Ammon's horn (tissue), 1 donor: ENCODE measurements around the gene CREBBP.
"Not testable (repeated sequence)": the region's sequence is repeated elsewhere in the genome, so short reads cannot be mapped to it uniquely, and the experiment has no call there.

Experiments
- DNase-seq: peaks from one replicate; pipeline ENCODE4 v3.0.0-alpha.2; 2016; ENCODE audit warnings: low spot score

Gene CREBBP

DNA sequence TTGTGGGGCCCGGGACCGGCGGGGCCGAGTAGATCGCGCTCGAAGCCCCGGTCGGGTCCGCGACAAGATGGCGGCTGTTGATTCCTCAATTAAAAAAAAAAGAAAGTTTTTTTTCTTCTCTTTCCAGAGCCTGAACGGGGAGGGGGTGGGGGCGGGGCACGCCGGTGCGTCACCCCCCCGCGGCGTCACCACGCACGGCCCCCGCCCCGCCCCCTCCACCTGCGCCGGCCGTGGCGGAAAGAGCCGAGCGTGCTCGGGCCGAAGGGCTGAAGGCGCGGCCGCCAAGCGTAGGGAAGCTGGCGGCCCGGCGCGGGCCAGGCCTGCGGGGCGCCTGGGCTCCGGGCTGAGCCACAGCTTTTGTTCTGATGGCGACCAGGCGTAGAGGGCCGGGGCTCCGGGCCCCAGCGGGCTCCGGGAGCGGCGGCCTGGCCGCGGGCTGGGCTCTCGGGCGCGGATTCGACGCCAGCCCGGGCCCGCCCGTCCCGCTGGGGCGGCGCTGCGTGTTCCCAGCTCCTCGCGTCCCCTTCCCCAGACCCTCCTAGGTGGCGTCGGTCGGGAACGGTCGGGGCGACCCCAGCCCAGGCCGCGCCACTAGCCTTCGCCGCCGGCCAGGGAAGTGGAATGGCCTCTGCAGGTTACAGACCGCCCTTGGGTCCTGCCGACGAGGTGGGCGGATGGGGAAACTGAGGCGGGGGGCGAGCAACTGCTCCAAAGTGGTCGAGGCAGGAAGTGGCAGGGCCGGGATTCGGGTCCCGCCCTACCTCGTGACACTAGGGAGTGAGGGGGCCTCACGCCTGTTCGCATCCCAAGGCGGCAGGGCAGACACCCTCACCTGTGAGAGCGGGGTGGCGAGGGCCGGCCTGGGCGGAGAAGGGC lies at the start of gene CREBBP:
Gene CREBBP (minus strand): TSS at position 91 of the 876 bp plus-strand sequence. CDS start 797 bp downstream, outside the sequence.
- DNase-seq: peak; percentile 88

DNA sequence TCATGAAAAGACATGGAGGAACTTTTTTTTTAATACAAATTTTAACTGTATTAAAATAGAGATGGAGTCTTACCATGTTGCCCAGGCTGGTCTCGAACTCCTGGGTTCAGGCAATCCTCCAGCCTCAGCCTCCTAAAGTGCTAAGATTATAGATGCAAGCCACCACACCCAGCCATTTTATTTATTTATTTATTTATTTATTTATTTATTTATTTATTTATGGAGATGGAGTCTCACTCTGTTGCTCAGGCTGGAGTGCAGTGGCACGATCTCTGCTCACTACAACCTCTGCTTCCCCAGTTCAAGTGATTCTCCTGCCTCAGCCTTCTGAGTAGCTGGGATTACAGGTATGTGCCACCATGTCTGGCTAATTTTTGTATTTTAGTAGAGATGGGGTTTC lies 46.6 kb upstream of the CREBBP start:
- DNase-seq: not testable (repeated sequence)

DNA sequence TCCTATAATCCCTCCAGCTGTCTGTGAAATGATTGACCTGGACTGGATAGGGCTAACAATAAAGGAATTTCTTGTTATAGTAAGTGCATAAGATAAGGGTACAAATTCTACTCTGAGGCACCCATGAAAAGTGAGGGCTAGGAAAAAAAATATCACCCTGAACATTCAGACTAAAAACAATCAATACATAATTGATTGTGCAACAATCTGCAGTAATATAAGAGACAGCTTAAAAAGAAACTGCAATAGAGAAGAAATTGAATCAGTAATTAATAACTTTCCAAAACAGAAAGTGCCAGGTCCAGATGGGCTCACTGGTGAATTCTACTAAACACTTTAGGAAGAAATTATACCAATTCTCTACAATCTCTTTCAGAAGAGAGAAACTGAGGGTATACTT lies 44.2 kb upstream of the CREBBP start:
- no peak for DNase-seq

DNA sequence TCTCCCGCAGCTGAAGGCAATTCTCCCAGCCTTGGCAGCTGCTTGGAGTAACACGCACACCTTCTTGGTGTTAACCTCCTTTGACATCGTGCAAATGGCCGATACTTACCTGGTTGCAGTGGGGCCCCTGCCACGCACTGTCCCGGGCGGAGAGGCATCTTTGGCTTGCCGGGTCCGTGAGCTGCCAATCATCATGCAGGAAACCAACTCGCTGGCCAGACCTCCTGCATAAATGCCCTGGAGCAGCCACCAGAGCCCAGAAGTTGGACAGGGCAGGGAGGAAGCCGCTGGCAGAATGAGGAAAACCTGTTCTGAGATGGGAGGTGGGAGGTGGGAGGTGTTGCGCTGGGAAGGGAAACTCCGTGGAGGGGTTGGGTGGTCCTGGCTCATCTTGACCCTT lies 41.7 kb upstream of the CREBBP start:
- DNase-seq: no peak

DNA sequence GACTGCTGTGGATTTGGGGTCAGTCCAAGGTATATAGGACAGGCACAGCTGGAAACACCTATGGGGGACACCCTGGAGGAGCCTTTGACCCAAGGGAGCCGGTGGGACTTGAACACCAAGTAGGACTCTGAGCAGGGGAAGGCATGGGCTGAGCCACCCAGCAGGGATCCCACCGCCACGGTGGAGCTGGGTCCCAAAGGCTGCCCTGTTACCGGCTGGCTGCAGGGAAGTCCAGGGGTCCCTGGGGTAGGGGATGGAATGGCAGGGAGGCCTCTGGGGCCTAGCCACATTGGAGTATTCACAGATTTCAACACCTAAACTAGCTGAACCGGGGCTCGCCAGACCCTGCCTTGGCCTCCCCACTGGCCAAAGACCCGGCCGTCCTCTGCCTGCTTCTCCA lies 39.7 kb upstream of the CREBBP start:
- no peak for DNase-seq

DNA sequence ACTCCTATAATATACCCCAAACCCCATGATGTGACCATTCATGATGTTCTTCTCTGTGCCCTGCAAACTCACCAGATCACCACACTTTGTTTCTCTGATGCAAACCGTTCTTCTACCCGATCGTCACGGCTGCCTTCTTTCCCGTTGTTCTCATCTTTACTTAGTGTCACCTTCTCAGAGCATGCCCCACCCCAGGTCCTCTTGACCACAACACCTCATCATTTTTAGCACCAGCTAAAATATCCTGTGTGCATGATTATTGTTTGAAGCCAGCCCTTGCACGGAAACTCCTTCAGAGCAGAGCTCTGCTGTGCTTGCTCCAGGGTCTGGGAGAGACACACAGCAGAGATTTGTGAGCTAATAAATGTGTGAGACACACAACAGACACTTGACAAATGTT lies 38.9 kb upstream of the CREBBP start:
- DNase-seq: no peak

DNA sequence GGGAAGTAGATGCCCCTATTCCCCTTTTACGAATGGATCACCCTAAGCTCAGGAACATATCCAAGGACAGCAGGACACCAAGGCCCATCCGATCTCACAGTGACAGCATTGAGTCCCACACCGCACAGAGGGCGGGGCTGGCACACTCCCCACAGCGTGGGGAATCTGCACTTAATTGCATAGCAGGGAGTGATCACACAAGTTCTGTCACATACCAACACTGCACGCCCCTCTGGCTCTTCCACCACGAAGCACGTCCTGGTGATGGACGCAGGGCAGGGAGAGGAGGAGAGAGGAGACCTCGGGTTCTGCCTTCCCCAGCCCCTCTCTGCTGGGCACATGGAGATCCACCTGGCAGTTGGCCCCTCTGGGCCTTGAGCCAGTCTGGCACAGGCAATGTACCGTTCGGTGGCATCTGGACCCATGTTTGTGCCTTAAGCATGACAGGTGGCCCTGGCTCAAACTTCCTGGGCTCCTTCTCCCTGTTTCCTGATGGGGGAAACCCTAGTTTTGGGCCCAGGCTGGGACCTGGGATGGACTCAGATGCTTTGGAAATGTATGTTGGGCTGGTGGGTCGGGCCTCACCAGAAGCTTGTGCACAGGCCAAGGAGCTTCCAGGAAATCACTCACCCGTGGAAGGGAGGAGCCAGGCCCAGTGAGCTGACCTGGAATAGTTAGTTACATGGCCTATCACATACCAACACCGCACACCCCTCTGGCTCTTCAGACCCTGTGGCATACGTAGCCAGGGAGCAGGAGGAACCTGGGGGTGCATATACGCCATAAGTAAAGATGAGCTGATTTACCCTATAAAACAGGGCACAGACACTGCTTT lies 35.1 kb upstream of the CREBBP start:
- DNase-seq: no peak

DNA sequence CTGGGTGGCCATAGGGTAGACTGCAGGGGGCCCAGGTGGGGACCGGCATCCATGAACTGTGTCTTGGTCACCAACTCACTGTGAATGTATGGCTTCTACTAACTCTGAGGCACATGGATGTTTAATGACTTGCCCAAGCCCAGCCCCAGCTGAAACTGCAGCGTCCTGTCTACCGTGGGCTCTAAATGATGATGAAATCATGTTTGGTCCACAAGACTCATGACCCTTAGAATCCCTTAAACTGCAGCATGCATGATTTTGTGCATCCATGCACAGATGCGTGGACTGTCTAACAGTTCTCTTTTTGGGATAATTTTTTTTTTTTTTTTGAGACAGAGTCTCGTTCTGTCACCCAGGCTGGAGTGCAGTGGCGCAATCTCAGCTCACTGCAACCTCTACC lies 32.4 kb upstream of the CREBBP start:
- DNase-seq: no peak

DNA sequence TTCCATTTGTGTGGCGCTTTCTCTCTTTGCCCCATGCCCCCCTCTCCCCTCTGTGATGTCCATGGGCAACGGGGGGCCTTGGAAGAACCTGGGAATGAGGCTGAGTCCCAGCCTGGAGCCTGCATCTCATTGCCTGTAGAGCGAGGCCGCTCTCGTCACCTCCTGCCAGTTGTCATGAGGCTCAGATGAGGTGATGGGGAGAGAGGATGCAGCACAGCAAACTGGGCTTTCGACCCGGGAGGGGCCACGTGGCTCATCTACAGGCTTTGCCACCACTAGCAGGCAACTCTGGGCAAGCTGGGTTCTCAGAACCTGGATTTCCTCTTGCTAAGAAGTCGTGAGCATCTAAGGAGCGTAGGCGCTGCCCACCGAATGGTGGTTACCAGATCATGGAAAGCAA lies 31.9 kb upstream of the CREBBP start:
- DNase-seq: no peak

DNA sequence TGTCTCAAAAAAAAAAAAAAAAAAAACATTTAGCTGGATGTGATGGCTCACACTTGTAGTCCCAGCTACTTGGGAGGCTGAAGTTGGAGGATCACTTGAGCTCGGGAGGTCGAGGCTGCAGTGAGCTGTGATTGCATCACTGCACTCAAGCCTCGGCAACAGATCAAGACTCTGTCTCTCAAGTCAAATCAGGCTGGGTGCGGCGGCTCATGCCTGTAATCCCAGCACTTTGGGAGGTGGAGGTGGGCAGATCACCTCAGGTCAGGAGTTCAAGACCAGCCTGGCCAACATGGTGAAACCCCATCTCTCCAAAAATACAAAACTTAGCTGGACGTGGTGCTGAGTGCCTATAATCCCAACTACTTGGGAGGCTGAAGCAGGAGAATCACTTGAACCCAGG lies 31.2 kb upstream of the CREBBP start:
- not testable (repeated sequence) for DNase-seq

DNA sequence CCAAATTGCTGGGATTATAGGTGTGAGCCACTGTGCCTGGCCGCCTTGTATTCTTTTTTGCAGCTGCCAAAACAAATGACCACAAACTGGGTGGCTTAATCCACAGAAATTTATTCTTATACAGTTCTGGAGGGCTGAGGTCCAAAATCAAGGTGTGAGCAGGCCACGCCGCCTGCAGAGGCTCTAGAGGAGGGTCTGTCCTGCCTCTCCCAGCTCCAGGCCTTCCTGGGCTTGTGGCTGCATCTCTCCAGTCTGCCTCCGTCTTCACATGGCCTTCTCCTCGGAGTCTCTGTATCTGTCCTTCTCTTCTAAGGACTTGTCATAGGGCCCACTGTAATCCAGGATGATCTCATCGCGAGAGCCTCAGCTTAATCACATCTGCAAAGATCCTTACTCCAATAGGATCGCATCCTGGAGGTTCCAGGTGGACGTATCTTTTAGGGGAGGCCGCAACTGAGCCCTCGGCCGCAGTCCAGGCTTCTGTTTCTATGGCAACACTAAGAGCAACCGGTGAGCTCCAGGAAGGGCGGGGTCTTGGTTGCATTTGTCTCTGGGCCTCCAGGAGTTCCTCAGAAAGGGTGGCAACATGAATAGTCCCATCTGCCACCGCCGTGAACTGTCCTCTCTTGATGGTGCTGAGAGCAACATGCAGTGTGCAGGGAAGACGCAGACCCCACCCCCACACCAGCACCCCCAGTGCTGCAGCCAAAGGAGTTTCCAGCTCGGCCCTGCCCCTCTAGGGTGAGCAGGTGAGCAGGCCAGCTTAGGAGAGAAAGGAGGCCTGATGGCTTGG lies 29.5 kb upstream of the CREBBP start:
- no peak for DNase-seq

DNA sequence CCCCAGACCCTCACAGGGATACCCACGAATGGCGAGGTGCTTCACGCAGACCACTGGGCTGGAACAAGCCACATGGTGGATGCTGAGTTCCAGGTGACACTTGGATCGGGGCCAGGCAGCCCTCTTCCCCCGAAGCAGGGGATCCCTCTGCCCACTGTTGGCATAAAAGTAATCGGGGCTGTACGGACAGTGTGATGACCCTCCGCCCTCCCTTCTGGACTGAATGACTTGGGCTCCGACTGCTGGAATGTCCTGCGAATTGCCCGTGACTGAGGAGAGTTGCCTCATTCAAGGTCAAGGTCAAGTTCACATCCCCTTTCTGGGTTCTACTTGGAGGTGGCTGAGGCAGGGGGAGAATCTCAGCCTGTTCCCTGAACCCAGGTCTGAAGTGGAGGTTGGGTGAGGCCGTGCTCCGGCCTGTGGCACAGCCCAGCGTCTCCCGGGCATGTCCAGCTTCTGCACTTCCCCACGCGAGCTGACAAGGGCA lies 28.5 kb upstream of the CREBBP start:
- DNase-seq: no peak

DNA sequence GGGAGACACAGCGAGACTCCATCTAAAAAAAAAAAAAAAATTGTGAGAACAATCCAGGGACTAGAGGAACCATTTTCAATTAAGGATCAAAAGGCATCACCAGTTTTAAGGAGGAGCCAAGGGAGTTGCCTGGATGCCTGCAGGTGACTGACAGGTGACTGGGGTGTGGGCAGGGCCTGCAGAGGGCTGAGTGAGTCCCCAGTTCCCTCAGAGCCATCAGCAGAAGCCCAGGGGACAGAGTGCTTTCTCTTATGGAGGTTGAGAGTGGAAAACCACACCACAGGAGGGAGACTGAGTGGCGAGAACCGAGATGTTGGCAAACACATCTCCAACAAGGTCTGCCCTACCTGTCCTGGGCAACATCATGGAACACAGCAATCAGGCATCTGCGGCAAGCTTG lies 27.1 kb upstream of the CREBBP start:
- no peak for DNase-seq

DNA sequence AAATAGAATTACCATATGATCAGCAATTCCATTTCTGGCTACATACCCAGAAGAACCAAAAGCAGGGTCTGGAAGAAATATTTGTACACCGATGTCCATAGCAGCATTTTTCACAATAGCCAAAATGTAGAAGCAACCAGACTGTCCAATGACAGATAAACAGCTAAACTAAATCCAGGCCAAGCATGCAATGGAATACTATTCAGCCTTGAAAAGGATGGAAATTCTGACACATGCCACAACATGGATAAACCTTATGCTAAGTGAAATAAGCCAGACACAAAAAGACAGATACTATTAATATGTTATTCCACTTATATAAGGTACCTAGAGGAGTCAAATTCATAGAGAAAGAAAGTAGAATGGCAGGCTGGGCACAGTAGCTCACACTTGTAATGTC lies 25.9 kb upstream of the CREBBP start:
- DNase-seq: no peak

DNA sequence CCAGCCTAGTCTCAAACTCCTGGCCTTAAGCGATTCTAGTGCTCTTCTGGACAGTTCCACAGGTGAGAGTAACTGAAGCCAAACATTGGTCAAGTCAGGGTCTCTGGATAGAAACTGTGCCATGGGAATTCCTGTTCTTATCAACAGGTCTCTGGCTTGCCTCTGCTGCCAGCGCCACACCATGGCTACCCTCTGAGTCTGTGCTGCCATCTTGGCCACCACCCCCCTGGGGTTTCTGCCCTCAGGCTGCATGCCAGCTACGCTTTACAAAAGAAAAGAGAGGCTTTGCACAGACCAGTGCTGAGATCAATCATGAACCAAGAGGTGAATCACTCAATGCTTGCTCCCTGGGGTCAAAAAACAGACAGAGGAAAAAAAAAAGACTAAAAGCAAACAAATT lies 24.4 kb upstream of the CREBBP start:
- no peak for DNase-seq

DNA sequence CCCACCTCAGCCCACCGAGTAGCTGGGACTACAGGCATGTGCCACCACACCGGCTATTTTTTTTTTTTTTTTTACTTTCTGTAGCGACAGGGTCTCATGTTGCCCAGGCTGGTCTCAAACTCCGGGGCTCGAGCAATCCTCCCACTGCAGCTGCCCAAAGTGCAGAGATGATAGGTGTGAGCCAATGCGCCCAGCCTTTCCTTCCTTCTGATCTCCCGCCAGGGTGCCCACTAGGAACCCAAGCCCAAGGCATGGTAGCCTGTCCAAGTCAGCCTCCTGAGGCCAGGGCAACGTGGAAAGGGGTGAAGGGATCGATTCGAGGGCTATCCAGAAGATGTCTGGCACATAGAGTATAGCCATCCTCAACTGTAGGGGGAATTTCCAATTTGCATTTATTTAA lies 9.6 kb upstream of the CREBBP start:
- no peak for DNase-seq

DNA sequence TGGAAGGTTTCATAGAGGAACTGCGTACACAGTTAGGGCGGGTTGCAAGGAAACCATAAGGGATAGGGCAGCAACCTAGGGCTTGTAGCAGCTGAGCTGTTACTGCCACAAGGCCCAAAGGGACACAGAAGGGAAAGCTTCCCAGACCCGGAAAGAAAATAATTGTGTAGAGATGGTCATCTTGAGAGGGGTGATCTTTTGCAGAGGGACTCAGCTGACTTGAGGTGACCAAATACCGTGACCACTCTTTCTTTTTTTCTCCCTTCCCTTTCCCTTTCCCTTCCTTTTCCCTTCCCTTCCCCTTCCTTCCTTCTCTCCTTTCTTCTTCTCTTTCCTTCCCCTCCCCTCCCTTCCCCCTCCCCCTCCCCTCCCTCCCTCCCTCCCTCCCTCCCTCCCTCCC lies 8.5 kb upstream of the CREBBP start:
- no peak for DNase-seq

DNA sequence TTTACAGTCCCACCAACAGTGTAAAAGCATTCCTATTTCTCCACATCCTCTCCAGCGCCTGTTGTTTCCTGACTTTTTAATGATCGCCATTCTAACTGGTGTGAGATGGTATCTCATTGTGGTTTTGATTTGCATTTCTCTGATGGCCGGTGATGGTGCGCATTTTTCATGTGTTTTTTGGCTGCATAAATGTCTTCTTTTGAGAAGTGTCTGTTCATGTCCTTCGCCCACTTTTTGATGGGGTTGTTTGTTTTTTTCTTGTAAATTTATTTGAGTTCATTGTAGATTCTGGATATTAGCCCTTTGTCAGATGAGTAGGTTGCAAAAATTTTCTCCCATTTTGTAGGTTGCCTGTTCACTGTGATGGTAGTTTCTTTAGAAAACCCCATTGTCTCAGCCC lies 5.5 kb upstream of the CREBBP start:
- DNase-seq: not testable (repeated sequence)

DNA sequence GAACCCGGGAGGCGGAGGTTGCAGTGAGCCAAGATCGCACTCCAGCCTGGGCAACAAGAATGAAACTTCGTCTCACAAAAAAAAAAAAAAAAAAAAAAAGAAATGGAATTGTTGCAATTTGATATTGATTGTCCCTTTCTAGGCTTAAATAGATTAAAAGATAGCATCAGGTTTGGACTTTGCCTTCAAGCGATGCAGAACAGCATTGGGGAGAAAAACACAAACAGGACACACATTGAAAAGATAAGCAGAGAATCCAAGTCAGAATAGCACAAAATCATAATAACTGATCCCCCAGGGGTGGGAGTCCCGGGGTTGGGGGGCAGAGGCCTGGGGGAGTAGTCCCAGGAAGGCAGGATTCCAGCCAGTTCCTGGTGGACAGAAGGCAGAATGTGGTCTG lies 3.9 kb upstream of the CREBBP start:
- no peak for DNase-seq

DNA sequence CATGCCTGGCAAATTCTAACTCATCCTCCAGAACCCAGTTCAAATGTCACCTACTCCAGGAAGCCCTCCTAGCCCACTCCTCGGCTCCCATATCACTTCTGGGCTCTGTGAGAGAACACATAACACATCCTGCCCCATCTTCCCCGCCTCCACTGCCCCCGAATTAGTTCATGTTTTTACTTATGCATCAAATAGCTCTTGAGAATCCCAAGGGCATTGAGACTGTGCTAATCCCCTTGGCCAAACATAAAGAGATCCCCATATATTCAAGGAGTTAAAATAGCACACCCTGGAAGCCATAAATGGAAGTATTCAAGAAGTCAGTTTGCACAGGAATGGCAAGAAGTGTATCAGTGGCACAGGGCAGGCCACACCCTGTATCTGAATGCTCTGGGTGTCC lies 2.0 kb upstream of the CREBBP start:
- no peak for DNase-seq

DNA sequence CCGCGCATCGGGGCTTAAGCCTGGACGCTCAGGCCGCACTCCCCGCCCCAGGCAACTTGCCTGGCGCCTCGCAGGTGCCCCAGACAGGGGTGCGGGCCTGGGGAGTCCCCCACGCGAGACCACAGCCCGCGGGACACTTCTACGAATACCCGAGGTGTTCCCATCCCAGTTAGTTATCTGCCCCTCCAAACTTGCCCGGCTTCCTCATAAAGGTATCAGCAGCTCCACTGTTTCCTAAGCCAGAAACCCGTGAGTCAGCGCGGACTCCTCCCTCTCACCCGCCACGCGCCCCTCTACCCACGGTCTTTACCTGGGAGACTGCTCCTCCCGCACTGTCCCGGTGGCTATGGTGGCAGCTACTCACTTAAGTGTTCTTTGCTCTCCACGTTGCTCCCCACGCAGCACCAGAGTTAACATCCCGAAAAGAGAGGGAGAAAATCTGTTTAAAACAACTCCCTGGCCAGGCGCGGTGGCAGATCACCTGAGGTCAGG lies 1.0 kb upstream of the CREBBP start:
- DNase-seq: no peak
